Chondrocyte (in vitro differentiated cells): Measurements from ENCODE around the gene GBP6. TPM values are rescaled to one million over a fixed set of nuclear protein-coding genes. Genes with fewer than 3 reads are reported as not detected.

Experiments used
- total RNA-seq: library from RNA; stranded (reverse); gene quantifications from 3 replicates; pipeline ENCODE4 v1.2.1, GENCODE V29; 2021

GBP6 gene
- total RNA-seq, 1 donor from 2014 or later, result not detected

Other genes starting within 250 kb of the GBP6 start
- 0.42 to 0.56 TPM in 2 of 3 replicates, not detected in the other for gene GBP2, start 237.9 kb upstream of the GBP6 start, total RNA-seq
- gene GBP7, start 188.1 kb upstream of the GBP6 start, total RNA-seq, result not detected in 3 replicates
- not detected in 3 replicates for gene GBP4, start 165.1 kb upstream of the GBP6 start, total RNA-seq
- gene GBP5, start 91.2 kb upstream of the GBP6 start, total RNA-seq, result not detected in 3 replicates
- gene LRRC8B, start 160.8 kb downstream of the GBP6 start, total RNA-seq, result 1.2 to 3.2 TPM (median 1.5 TPM) in 3 replicates